Left ventricle myocardium inferior (tissue), 1 donor: ENCODE data around the gene CXCL1. TPM values are rescaled to one million over a fixed set of nuclear protein-coding genes. Genes with fewer than 3 reads are reported as not detected.
"Not testable (repeated sequence)": the region's sequence is repeated elsewhere in the genome, so short reads cannot be mapped to it uniquely, and the experiment has no call there.

ENCODE experiments used
- DNase-seq: peaks from one replicate; pipeline ENCODE4 v3.0.0-alpha.2; 2020
- H3K27ac ChIP-seq: fragments of 200-600 bp; replicated peaks from 2 replicates; pipeline ENCODE4 v1.8.0; 2021
- H3K27me3 ChIP-seq: fragments of 200-600 bp; 2 replicates; pipeline ENCODE4 v1.8.0; 2021; ENCODE audit warnings: low read depth
- H3K36me3 ChIP-seq: fragments of 200-600 bp; 2 replicates; pipeline ENCODE4 v1.8.0; 2021
- H3K4me1 ChIP-seq: fragments of 200-600 bp; 2 replicates; pipeline ENCODE4 v1.8.0; 2021
- H3K4me3 ChIP-seq: fragments of 200-600 bp; 2 replicates; pipeline ENCODE4 v1.8.0; 2021; ENCODE audit warnings: mild to moderate bottlenecking, moderate library complexity
- H3K9me3 ChIP-seq: fragments of 200-600 bp; replicated peaks from 2 replicates; pipeline ENCODE4 v1.8.0; 2021
- CTCF ChIP-seq: fragments of 200-600 bp; IDR thresholded peaks from 2 replicates; pipeline ENCODE4 v1.8.0; 2021; ENCODE audit warnings: antibody characterized with exemption, mild to moderate bottlenecking, borderline replicate concordance
- intact Hi-C: fragments of 100-400 bp; cut with micrococcal nuclease; formaldehyde crosslinking; loops from one replicate; pipeline ENCODE4 v1.11.0; 2022
- total RNA-seq: library from RNA; stranded (reverse); fragmentation: NEBNext Ultra II Directional; extraction: Animal tissue kit (Norgen Biotek cat#: 25700); gene quantifications from one replicate; pipeline ENCODE4 v1.2.1, GENCODE V29; 2021
- donor health status: DM: no; HTN: yes; CAD: no; lungs with severe emphysema.

The CXCL1 gene
- total RNA-seq, 1 donor from 2014 or later = 0.55 TPM

GRCh38 chr4:73894001-73894400, 24.8 kb downstream of the CXCL1 start:
- no peak overlapping the region for H3K27ac ChIP-seq
- intact Hi-C loops = no loop called here
- H3K36me3 ChIP-seq = no peaks in the 10 kb centered on the region
- DNase-seq = no peak
- no peaks in the 10 kb centered on the region for H3K9me3 ChIP-seq
- H3K27me3 ChIP-seq = no peaks in the 10 kb centered on the region
- H3K4me1 ChIP-seq = no peaks in the 10 kb centered on the region
- H3K4me3 ChIP-seq = no peak overlapping the region
- no peak for TF ChIP-seq CTCF

DNA sequence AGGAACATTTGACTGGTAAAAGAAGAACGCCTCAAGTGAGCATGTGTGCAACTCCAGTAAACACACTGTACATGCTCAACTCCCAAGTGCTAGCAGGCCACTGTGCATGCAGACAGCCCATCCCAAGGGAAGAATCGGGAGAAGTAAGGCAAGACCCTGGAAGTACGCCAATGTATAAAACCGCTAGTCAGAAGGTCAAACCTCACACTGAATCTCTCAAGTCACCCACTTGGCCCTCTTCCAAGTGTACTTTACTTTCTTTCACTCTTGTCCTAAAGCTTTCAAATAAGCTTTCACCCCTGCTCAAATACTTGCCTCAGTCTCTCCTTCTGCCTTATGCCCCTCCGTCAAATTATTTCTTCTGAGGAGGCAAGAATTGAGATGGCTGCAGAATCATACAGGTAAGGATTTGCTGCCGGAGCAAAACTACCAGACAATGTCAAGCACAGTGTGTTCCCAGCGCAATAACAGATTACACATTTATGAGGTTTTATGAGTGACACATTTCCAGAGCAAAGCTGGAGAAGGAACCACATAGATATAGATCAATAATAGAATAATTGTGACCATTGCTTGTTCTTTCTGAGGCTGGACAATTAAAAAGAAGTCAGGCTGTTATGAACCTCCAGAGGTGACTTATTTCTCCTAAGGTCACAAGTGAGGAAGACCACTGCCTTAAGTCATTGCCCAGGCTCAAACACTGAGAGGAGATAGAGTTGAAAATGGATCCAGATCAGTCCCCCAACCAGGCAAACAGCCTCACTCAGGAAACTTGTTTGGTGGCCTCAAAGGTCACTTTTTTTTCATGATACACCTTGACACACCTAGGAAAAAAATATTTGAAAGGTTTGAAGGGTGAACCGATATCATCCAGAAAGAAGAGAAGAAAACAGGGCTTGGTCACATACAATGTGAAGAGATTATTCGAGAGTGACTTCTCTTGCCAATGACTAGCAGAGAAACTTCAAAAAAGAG, 26.3 kb downstream of the CXCL1 start:
- H3K4me3 ChIP-seq = no peak overlapping the region
- H3K36me3 ChIP-seq = no peaks in the 10 kb centered on the region
- no peak for DNase-seq
- H3K27me3 ChIP-seq = no peaks in the 10 kb centered on the region
- H3K27ac ChIP-seq = no peak overlapping the region
- intact Hi-C loops = no loop called here
- no peaks in the 10 kb centered on the region for H3K4me1 ChIP-seq
- TF ChIP-seq CTCF = no peak
- H3K9me3 ChIP-seq = no peaks in the 10 kb centered on the region

GRCh38 chr4:73896416-73896815, 27.2 kb downstream of the CXCL1 start:
- Histone ChIP-seq H3K27ac (peak overlapping the region; percentile 22), H3K9me3 (no peaks in the 10 kb centered on the region), H3K27me3 (no peaks in the 10 kb centered on the region), H3K36me3 (no peaks in the 10 kb centered on the region), H3K4me1 (no peaks in the 10 kb centered on the region), H3K4me3 (no peak overlapping the region)
- intact Hi-C loops = no loop called here
- no peak for TF ChIP-seq CTCF
- no peak for DNase-seq

DNA sequence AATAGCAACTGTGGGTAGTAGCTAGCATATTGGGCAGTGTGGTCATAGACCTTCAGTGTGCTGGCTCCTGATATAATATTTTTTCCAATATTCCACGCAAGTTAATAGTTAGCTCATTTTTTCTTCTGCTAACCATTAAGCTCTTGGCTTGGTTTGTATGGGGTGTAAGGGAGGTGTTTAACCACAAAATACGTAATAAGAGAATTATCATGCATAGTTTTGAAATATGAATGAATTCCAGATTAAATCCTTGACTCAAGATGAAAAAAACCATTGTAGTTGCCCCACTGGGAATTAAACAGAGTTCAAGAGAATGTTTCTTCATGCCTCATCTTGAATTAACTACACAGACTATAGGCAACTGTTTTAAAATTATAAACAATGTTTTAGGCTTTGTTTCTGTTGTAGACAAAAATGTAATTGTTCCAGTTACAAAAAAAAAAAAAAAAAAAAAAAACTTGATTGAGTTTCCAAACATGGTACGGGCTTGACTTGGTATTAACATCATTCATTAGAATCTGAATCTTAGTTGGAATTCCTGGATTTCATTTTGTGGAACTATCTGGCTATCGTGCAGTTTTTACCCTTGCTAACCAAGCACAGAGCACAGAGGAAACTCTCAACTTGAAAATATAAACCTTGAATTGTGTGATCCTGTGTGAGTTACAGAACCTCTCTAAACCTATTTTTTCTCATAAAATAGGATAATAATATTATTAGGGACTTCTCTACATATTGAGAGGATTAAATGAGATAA, 28.4 kb downstream of the CXCL1 start:
- TF ChIP-seq CTCF = no peak

GRCh38 chr4:73899338-73899737, 30.1 kb downstream of the CXCL1 start:
- H3K4me1 ChIP-seq, H3K36me3 ChIP-seq, intact Hi-C loops, H3K4me3 ChIP-seq, DNase-seq, H3K27me3 ChIP-seq, H3K9me3 ChIP-seq, H3K27ac ChIP-seq: not testable (repeated sequence)

More for the DNA sequence above, 28.4 kb downstream of the CXCL1 start:
- DNase-seq = no peak
- H3K36me3 ChIP-seq = no peaks in the 10 kb centered on the region
- peak overlapping the region; percentile 22 for H3K27ac ChIP-seq
- intact Hi-C loops = no loop called here
- no peak overlapping the region for H3K4me3 ChIP-seq
- no peaks in the 10 kb centered on the region for H3K4me1 ChIP-seq
- H3K9me3 ChIP-seq = no peaks in the 10 kb centered on the region
- no peaks in the 10 kb centered on the region for H3K27me3 ChIP-seq

DNA sequence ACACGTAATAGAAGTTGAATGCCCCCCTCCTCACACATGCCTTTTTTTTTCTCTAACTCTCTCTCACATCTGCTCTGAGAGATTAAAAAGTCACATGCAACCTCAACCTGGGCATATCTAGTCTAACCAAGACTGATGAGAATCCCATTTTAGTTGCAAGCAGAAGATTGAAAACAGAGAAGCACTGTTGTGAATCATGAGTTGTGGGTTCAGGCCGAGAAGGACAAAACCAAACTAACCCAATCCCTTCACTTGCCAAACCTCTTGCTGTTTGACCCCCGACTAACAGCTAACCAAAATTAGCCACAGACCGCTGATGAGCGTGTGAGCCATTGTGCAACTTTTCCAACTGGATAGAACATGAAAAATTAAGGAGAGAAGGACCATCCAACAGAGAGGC, 31.8 kb downstream of the CXCL1 start:
- H3K4me1 ChIP-seq = no peaks in the 10 kb centered on the region

More for the DNA sequence above, 31.8 kb downstream of the CXCL1 start:
- no peak for DNase-seq
- no peak for TF ChIP-seq CTCF
- H3K27ac ChIP-seq = no peak overlapping the region
- H3K36me3 ChIP-seq = no peaks in the 10 kb centered on the region
- no peaks in the 10 kb centered on the region for H3K9me3 ChIP-seq
- intact Hi-C loops = no loop called here
- H3K27me3 ChIP-seq = no peaks in the 10 kb centered on the region
- H3K4me3 ChIP-seq = no peak overlapping the region
